NCI-H1930 (cell line): ENCODE data around the gene TAS2R38.
"Not testable (repeated sequence)": the region's sequence is repeated elsewhere in the genome, so short reads cannot be mapped to it uniquely, and the experiment has no call there.

ENCODE experiments used
- DNase-seq, 2 experiments: peaks; one replicate each; lab custom pipeline; 2025; lab: John Stamatoyannopoulos, UW

TAS2R38 gene

DNA sequence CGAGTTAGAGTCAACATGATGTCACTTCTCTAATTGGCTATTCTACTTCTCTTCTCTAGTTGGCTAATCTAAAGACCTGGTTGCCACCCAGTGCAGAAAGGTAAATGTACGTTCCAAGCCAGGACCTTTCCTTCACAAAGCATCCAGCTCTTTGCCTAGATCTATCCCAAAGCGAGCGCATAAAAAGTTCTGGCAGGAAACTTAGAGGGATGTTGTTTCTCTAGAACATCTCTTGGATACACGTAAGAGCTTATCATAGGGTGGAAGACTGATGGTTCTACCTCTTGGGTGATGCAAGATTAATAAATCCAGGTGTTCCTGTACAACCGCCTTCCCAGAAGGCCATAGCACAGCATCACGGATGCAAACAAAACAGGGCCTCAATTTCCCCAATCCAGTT lies at the start of gene TAS2R38:
Gene TAS2R38, minus strand, starts transcription at position 101 of the 400 bp plus-strand sequence. Its CDS starts 84 bp downstream, at position 17.
- DNase-seq, result no peak

DNA sequence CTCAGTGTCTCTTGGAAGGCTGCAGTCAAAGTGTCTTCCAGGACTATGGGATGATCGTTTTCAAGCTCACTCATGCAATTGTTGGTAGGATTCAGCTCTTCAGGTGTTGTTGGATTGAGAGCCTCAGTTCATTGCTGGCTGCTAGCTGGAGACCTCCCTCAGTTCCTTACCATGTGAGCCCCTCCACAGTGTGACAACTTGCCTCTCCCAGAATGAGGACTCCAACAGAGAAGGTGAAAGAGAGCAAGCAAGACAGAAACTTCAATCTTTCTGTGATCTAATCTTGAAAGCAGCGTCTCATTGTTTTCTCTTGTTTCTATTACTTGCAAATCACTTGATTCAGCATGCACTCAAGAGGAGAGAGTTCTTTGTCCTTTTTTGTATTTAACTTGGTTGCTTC lies 44.6 kb upstream of the TAS2R38 start:
- no peak for DNase-seq

DNA sequence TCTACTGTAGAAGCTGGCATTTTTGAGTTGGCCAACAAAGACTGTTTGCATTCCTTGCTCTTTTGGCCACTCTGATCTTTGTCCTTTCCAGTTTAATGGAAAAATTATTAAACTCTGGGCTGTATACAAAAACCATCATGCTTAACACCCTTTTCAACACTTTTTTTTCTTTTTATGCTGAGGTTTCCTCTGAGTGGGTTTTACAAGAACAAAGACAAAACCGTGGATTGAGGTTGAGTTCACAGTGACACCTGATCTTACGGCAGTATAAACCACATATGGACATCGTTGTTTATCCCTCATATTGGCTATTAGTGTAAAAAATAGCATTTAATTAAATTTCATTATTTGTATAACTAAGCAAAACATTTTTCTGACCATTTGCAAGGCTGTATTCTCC lies 43.9 kb upstream of the TAS2R38 start:
- no peak for DNase-seq

DNA sequence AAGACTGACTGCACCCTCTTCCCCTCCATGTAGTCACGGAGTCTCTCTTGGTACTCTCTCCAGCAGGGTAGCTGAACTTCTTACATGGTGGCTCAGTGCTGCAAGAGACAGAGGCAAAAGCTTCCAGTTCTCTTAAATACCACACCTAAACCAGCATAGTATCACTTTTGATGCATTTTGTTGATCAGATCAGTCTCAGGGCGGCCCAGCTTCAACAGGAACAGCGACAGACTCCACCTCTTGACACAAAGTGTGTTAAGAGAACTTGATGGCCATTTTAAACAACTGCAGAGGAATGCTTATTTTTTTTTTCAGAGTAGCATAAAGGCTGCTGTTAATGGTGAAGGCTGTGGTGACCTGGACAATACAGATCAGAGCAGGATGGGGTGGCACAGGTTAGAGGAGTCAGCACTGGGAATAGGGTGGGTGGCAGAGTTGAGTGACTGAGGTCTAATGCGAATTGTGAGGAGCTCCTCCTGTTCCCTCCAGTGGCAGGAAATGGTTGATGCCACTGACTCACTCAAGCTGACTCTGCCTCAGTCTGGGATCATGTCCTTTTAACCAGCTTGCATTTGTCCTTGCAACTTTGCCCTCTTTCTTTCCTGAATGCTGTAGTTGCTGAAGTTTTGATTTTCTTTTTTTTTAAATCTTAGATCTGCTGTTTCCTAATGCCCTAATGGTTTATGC lies 39.4 kb upstream of the TAS2R38 start:
- DNase-seq, result no peak

DNA sequence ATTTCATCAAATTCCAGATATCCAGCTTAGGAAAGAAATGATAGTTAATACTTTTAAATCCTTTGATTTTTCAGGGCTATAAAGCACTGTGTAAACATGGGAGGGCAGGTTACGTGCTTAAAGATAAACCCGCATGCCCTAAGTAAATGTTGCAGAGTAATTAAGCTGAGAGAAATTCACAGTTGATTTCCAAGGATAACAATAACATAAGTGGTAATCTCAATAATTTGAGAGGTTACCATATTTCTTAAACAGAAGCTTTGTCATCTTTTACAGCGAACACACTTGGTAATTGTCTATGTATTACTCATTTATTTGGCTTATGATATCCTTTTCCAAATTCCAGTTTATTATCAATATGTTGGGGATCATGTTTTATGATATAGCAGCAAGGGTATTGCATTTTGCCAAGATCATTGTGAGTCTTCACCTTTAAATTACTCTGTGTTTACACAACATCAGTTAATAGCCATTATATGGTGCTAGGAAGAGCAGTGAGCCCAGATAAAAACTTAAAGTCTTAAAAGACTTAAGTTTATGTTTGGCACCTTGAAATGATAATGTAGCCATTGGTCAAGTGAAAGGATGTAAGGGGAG lies 37.5 kb upstream of the TAS2R38 start:
- no peak for DNase-seq

DNA sequence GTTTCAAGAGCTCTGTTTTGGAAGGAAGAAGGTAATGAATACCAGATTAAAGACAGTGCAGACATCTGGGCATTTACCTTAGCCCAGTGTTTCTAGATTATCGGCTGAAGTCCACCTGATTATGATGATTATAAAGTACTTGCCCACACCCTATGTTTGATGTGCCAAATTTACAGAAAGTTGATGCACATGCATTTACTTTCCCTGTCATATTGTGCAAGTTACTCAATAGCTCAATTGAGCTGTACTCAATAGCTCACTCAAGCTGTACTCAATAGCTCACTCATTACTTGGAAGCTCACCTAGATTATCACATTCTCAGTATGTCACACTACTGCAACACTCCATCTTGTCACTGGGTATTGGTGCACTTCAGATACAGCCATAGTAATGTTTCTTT lies 35.6 kb upstream of the TAS2R38 start:
- DNase-seq, result no peak

DNA sequence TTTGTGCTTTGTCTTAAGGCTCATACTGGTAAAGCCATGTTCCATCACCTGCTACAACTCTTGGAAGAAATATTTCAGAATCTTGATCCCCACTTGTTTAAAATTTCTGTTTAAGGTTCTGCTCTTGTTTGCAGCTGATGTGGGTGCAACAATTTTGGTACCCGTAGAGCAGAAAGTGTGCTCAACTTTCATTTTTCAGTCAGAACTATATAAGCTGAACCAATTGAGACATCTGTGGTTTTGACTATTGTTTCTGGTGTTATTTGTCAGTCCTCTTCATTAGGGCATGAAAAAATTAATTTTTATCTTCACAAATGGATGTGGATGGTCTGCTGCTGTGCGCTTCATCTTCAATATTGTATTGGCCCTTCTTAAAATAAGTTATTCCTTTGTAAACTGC lies 33.0 kb upstream of the TAS2R38 start:
- DNase-seq, result no peak

DNA sequence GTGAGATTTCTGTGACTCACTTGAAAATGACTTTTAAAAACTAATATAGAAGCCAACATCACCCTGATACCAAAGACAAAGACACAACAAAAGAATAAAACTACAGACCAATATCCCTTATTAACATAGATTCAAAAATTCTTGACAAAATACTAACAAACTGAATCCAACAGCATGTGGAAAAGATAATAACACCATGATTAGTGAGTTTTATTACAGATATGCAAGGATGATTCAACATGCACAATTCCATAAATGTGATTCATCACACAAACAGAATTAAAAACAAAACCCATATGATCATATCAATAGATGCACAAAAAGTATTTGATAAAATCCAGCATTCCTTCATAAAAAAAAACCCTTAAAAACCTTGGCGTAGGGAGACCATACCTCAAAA lies 28.6 kb upstream of the TAS2R38 start:
- DNase-seq, result no peak

DNA sequence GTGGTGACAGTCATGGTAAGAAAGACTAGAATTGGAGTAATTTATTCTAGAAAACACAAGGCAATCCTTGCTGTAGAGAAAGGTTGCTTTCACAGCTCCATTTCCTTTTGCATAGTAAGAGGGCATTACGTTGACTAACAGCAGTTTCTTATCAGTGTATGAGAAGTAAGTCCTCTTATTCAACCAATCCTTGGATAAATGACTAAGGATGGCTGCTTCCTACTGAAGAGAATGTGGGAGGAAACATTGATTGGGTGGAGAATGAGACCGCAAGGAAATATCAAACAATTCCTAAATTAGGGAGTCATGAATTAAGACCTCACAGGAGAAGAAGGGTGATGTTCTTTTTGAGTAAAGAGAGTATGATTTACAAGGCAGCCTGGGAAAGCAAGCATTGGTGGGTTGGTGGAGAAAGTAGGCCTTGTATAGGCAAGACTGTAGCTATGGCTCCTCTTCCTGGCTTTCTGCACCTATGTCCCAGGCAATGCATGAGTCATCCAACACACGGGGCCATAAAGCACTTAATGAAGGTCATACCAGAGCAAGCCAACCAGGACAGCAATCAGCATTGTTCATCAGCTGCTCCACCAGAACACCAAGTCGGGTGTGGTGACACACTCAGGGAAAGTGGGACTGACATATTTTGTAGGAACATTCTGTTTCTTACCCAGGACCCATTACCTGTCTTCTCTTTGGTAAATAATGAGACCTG lies 27.7 kb upstream of the TAS2R38 start:
- DNase-seq, result no peak

DNA sequence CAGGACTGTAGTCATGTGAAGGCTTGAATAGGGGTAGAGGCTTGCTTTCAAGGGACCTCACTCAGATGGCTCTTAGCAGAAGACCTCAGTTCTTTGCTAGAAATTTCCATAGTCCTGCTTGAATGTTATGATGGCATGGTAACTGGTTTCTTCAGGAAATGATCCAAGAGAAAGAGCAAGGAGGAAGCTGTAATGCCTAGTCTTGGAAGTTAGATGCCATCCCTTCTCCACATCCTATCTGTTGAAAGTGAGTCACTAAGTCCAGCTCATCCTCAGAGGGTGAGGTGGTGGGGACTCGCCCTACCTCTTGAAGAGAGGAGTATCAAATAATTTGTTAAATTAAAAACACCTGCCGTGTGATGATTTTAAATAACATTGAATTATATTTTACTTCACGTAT lies 26.7 kb upstream of the TAS2R38 start:
- no peak for DNase-seq

DNA sequence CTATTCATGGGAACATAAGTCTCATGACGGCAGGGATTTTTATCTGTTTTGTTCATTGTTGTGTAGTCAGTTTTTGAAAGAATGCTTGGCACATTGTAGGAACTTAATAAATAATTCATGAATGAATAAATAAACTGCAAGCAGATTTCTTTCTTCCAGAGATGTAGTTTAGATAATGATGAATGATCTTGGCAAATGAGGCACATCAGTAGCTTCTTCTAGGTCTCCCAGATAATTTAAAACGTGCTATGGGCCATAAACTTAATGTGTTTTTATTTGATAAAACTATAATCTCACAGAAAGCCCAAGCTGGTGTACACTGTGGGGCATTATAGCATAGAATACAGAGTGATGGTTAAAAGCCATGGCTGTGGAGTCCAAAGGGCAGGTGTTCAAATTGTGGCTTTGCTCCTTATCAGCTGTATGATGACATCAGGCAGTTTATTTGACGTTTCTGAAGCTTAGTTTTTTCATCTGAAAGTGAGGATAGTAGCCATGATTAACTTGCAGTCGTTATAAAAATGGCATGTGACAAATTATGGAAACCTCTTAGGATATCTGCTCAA lies 25.6 kb upstream of the TAS2R38 start:
- peak; percentile 17 to 45 for DNase-seq

DNA sequence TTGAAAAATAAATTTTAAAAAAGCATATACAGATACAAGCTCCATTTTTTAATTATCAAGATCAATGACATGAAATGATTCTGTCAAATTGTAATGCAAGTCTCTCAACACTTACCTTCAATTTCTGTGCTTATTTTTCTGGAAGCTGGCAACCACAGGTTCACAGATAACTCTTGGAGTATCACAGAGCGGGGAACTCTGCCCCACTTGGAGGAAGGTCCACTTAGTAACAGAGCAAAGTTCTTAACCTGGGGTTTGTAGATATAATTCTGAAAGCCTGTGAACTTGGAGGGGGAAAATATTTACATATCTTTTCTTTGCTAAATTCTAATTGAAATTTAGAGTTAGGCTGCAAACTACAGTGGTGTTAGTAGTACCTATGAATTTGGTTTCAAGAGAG lies 19.8 kb upstream of the TAS2R38 start:
- DNase-seq, result no peak

DNA sequence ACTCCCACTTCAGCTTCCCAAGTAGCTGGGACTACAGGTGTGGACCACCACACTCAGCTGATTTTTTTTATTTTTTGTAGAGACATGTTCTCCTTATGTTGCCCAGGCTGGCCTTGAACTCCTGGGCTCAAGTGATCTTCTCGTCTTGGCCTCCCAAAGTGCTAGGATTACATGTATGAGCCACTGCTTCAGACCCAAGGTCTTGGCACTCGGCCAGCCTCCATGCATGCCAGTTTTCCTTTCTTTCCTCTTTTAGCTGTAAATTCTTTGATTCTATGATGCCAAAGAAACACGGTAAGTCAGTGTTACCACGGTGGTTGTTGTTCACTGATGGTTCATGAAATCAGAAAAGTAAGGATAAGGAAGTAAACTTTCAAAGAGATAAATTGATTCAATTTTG lies 19.1 kb upstream of the TAS2R38 start:
- no peak for DNase-seq

DNA sequence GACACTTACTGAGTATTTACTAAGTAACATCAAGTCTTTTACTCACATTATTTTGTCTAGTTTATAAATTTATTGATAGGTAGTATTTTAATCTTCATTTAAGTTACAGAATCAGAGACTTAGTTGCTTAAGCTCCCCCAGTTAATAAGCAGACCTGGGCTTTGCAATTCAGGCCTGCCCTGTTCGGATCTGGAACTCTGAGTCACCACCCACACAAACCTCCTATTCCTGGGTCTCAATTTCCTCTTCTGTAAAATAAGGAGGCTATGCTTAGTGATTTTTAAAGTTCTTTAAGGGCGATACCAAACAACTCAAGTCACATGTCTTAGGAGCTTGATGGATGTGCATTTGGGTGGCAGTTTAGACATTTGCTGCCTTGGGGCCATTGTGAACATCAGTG lies 18.6 kb upstream of the TAS2R38 start:
- DNase-seq, result no peak

DNA sequence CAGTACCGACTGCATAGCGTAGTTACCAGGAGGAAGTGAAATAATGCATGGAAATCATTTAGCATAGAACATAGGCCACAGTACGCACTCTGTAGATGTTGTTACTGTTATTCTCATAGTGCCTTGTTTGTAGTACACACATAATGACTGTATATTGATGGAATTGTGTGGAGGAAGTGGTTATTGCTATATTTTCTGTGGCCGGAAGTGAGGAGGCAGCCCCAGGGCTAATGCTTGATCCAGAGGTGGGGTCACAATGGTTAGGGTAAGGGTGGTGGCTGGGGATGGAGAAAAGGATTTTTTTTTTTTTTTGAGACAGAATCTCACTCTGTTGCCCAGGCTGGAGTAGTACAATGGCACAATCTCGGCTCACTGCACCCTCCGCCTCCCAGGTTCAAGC lies 17.6 kb upstream of the TAS2R38 start:
- no peak for DNase-seq

DNA sequence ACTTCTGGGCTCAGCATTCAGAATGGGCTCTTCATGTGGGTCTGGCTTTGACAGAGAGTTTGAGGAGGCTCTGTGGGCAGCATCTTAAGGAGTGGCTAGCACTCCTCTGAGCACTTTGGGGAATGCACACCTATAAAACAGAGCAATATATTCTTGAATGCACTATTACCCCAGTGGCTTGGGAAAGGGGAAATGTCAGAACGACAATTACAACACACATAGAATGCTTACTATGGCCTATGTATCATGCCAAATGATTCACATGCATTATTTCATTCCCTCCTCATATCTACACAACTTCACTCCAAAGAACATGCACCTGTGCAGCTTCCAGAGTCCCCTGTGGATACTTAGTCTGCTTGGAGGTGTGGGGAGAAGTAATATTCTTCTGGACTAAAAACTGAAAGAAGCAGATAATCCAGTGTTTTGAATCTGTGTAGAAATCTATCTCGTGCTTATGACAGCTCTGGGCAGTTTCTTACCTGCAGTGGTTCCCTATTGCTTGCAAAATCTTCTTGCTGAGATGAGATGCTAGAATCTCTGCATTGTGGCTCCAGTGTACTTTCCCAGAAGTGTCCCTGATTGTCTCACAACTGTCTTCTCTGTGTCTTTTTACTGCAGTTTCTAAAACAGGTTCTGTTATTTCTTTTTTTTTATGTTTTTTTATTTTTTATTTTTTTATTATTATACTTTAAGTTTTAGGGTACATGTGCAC lies 16.6 kb upstream of the TAS2R38 start:
- DNase-seq, result no peak

DNA sequence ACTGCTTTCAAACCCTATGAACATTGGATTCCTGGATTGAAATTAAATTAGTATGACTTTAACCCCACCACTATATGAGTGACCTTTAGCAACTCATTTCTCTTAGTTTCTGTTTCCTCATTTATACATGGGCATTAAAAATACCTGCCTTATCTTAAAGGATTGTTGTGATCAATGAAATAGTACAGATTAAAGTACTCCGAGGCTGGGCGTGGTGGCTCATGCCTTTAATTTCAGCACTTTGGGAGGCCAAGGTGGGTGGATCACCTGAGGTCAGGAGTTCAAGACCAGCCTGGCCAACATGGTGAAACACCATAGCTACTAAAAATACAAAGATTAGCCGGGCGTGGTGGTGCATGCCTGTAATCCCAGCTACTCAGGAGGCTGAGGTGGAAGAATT lies 14.2 kb upstream of the TAS2R38 start:
- not testable (repeated sequence) for DNase-seq

DNA sequence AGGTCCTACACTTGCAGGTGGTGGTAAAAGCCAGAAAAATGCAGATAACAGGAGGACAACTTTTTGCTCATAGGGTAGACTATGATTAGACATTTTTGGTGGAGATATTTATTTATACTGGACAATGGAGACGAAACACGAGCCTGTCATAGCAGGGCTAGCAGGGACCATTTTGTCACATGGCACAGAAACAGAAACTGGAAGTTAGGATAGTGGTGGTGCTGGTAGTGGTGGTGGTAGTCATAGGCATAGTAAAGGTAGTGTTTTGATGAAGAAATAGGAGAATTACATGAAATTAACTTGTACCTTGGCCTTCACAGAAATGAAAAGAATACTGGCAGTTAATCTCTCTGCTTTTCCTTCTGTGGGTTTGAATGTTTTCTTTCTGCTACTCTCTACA lies 13.3 kb upstream of the TAS2R38 start:
- DNase-seq, result no peak

DNA sequence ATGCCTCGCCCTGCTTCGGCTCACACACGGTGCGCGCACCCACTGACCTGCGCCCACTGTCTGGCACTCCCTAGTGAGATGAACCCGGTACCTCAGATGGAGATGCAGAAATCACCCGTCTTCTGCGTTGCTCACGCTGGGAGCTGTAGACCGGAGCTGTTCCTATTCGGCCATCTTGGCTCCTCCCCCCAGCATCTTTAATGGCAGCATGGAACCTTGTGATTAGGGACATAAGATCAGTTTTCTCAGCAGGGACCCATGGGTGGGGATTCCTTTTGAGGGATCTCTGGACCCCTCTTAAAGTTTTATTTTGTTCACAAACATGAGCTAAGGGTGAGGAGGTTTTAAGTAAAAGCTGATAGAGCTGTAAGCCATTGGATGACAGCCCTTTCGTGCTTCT lies 12.4 kb upstream of the TAS2R38 start:
- DNase-seq, result not testable (repeated sequence)

DNA sequence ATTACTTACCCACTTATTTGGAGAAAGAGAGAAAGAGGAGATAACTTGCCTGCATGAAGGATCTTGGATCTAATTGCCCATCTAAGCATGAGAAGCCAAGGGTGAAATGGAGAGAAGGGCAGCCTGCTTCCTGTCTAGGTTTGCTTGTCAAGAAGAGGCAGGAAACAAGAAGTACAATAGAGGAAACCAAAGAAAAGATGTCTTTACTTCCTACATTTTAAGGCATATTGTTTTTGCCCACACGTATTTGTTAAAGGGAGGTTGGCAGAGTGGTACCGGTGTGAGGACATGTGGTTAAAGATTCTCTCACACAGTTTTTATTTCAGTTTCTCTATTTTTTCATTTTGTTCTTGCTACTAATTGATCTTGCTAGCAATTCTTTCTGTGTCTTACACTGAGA lies 6.0 kb upstream of the TAS2R38 start:
- no peak for DNase-seq

DNA sequence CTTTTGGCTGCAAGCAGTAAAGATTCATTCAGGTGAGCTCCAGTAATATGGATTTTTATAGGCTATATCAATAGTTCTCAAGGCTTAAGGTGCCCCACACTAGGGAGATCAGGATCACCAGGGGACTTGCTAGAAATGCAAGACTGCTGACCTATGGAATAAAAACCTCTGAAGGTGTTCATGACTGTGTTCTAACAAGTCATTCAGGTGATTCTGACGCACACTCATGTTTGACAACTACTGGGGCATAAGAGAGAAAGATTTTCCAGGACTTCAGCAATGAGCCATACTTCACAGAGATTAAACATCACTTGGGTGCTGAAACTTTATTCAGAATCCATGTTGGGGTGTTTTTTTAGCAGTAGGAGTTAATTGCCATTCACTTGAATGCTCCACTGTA lies 4.8 kb upstream of the TAS2R38 start:
- no peak for DNase-seq

DNA sequence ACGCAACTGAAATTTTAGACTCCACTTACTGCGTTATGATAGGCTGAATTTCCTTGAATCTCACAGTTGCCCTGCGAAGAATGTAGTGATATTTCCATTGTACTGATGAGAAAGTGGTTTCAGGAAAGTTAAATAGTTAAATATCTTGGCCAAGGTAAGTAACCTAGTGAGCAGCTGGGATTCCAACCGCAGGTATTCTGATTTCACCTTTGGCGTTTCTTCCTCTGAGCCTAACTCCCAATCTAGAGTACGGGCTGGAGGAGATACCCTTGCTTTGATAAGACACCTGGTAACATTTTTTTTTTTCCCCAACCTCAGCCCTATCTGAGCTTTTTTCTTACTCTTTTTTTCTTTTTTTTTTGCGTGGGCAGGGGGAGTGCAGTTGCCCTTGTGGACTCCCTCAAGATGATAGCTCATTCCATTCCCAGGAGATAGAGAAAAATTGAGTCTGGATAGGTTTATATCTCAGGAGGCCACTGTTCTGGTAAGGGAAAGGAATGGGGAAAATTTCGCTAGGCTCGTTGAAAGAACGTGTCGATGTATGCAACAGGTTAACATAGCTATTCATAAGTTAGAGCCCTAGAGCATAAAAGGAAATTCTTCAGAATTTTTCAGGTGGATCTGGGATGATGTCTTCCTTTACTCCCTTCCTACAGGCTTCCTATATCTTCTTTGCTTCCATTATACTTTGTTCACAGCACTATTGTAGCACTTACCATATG lies 3.1 kb upstream of the TAS2R38 start:
- no peak for DNase-seq
